PC-3 (cell line): ENCODE data around the gene ENTPD7. TPM values are rescaled to one million over a fixed set of nuclear protein-coding genes. Genes with fewer than 3 reads are reported as not detected.

Experiments
- ATAC-seq: fragments of 200-7000 bp; cut with Tn5 transposase; 2 replicates; pipeline ENCODE4 v1.9.1; 2020; ENCODE audit warnings: mild to moderate bottlenecking, moderate library complexity
- BruUV-seq: library from RNA; stranded (reverse); fragments of 400-500 nt; replicated peaks from 2 replicates; lab custom pipeline; 2021; lab: Mats Ljungman, UMichigan
- CTCF ChIA-PET: fragments of 300-600 bp; sonication (Branson Sonifier 250); formaldehyde crosslinking; loops from one replicate; lab custom pipeline; 2022; ENCODE audit warnings: antibody characterized with exemption; lab: Charles Lee
- POLR2A ChIA-PET: fragments of 300-600 bp; sonication (Branson Sonifier 250); formaldehyde crosslinking; loops from one replicate; lab custom pipeline; 2022; ENCODE audit warnings: antibody characterized with exemption; ENCODE audit not compliant: unreplicated experiment; lab: Charles Lee
- DNase-seq: peaks from one replicate; pipeline ENCODE4 v3.0.0-alpha.2; 2015
- H2AFZ ChIP-seq: fragments of 300-600 bp; sonication (generic); 2 replicates; pipeline ENCODE4 v1.6.0; 2016; ENCODE audit warnings: antibody characterized with exemption, low read length
- H3F3A ChIP-seq: fragments of 300-600 bp; sonication (generic); one replicate; pipeline ENCODE4 v1.6.0; 2017; ENCODE audit warnings: antibody characterized with exemption, low read length, control low read depth, mild to moderate bottlenecking; ENCODE audit not compliant: unreplicated experiment
- H3K27ac ChIP-seq: fragments of 300-600 bp; sonication (generic); 2 replicates; pipeline ENCODE4 v1.5.1; 2016; ENCODE audit warnings: mild to moderate bottlenecking, low read length
- H3K27me3 ChIP-seq: fragments of 300-600 bp; sonication (generic); 2 replicates; pipeline ENCODE4 v1.6.1; 2016; ENCODE audit warnings: low read length, mixed read lengths
- H3K36me3 ChIP-seq: fragments of 300-600 bp; sonication (generic); 2 replicates; pipeline ENCODE4 v1.6.1; 2016; ENCODE audit warnings: low read depth, mixed run types, low read length, mixed read lengths
- H3K4me1 ChIP-seq: fragments of 300-600 bp; sonication (generic); 2 replicates; pipeline ENCODE4 v1.5.1; 2016; ENCODE audit warnings: low read length; ENCODE audit not compliant: insufficient read depth
- H3K4me2 ChIP-seq: fragments of 300-600 bp; sonication (generic); 2 replicates; pipeline ENCODE4 v1.6.0; 2016; ENCODE audit warnings: low read length
- H3K4me3 ChIP-seq: fragments of 300-600 bp; sonication (generic); 2 replicates; pipeline ENCODE4 v1.5.1; 2016; ENCODE audit warnings: mild to moderate bottlenecking, low read length, mixed read lengths
- H3K79me2 ChIP-seq: fragments of 300-600 bp; sonication (generic); 2 replicates; pipeline ENCODE4 v1.6.1; 2017; ENCODE audit warnings: low read length, mixed read lengths
- H3K9ac ChIP-seq: fragments of 300-600 bp; sonication (generic); 2 replicates; pipeline ENCODE4 v1.6.0; 2016; ENCODE audit warnings: mild to moderate bottlenecking, low read length
- H3K9me2 ChIP-seq: fragments of 300-600 bp; sonication (generic); replicated peaks from 2 replicates; pipeline ENCODE4 v1.6.1; 2016; ENCODE audit warnings: mixed run types, low read length, mixed read lengths
- H3K9me3 ChIP-seq: fragments of 300-600 bp; sonication (generic); 2 replicates; pipeline ENCODE4 v1.6.1; 2016; ENCODE audit warnings: low read length, mixed read lengths
- H4K20me1 ChIP-seq: fragments of 300-600 bp; sonication (generic); 2 replicates; pipeline ENCODE4 v1.6.1; 2016; ENCODE audit warnings: low read length, mixed read lengths
- EZH2 ChIP-seq: fragments of 300-600 bp; sonication (generic); IDR thresholded peaks from one replicate; pipeline ENCODE4 v1.6.1; 2017; ENCODE audit warnings: antibody characterized with exemption, mild to moderate bottlenecking, low read length; ENCODE audit not compliant: unreplicated experiment
- EZH2phosphoT487 ChIP-seq: fragments of 300-600 bp; sonication (generic); IDR thresholded peaks from 2 replicates; pipeline ENCODE4 v1.6.1; 2018; ENCODE audit warnings: mild to moderate bottlenecking, antibody characterized with exemption, low read length, borderline replicate concordance
- intact Hi-C: fragments of 100-400 bp; cut with micrococcal nuclease; formaldehyde crosslinking; loops from 2 replicates; pipeline ENCODE4 v1.9.0; 2023
- total RNA-seq: library from RNA; depleted of rRNA; stranded (reverse); fragments of >200 nt; gene quantifications from 2 replicates; pipeline ENCODE4 v1.2.3, GENCODE V29; 2014
- TF ChIP-seq, protein P1 (sequence below): fragments of 300-600 bp; sonication (generic); conservative IDR thresholded peaks from 2 replicates; pipeline ENCODE4 v1.5.1; 2017; ENCODE audit warnings: antibody characterized with exemption, low read depth, mild to moderate bottlenecking, low read length

Gene ENTPD7
- total RNA-seq, 1 experiment from 2014 or later = 6.8 TPM

GRCh38 chr10:99676426-99676825, 17.1 kb downstream of the ENTPD7 start:
- H3K79me2 ChIP-seq = no peaks in the 10 kb centered on the region
- POLR2A ChIA-PET = no interaction called here
- DNase-seq (no peak), ATAC-seq (no peak)
- peaks cover under 1% of the 10 kb centered on the region; the same call in 1 of the 2 replicates for H3K4me1 ChIP-seq
- H3K4me3 ChIP-seq = no peak overlapping the region
- no TSS peak for BruUV-seq
- no peaks in the 10 kb centered on the region for H3K9me2 ChIP-seq
- peaks cover 10% of the 10 kb centered on the region; the same call in 1 of the 2 replicates for H3K36me3 ChIP-seq
- no peak overlapping the region for H3K9ac ChIP-seq
- CTCF ChIA-PET = no interaction called here
- H2AFZ ChIP-seq = no peak overlapping the region
- no peak overlapping the region for H3K27ac ChIP-seq
- intact Hi-C loops = no loop called here
- H3K4me2 ChIP-seq = no peak overlapping the region
- no peaks in the 10 kb centered on the region for H3K27me3 ChIP-seq
- H3K9me3 ChIP-seq = no peaks in the 10 kb centered on the region
- H3F3A ChIP-seq = no peaks in the 10 kb centered on the region
- TF ChIP-seq EZH2phosphoT487 = no peak
- no peak for TF ChIP-seq EZH2
- TF ChIP-seq, protein P1, sequence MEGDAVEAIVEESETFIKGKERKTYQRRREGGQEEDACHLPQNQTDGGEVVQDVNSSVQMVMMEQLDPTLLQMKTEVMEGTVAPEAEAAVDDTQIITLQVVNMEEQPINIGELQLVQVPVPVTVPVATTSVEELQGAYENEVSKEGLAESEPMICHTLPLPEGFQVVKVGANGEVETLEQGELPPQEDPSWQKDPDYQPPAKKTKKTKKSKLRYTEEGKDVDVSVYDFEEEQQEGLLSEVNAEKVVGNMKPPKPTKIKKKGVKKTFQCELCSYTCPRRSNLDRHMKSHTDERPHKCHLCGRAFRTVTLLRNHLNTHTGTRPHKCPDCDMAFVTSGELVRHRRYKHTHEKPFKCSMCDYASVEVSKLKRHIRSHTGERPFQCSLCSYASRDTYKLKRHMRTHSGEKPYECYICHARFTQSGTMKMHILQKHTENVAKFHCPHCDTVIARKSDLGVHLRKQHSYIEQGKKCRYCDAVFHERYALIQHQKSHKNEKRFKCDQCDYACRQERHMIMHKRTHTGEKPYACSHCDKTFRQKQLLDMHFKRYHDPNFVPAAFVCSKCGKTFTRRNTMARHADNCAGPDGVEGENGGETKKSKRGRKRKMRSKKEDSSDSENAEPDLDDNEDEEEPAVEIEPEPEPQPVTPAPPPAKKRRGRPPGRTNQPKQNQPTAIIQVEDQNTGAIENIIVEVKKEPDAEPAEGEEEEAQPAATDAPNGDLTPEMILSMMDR = no peak
- H4K20me1 ChIP-seq = no peaks in the 10 kb centered on the region

GRCh38 chr10:99676895-99677294, 17.6 kb downstream of the ENTPD7 start:
- H3K9me3 ChIP-seq = no peaks in the 10 kb centered on the region
- H3K27me3 ChIP-seq = no peaks in the 10 kb centered on the region
- ATAC-seq = no peak
- H3K79me2 ChIP-seq = no peaks in the 10 kb centered on the region
- no peak for TF ChIP-seq EZH2phosphoT487
- TF ChIP-seq, protein P1 = no peak
- no peak for TF ChIP-seq EZH2
- intact Hi-C loops = no loop called here
- no peak overlapping the region for H3K9ac ChIP-seq
- no peak overlapping the region for H2AFZ ChIP-seq
- ChIA-PET CTCF (no interaction called here), POLR2A (no interaction called here)
- H3K4me2 ChIP-seq = no peak overlapping the region
- peaks cover 10% of the 10 kb centered on the region; the same call in 1 of the 2 replicates for H3K36me3 ChIP-seq
- H3F3A ChIP-seq = no peaks in the 10 kb centered on the region
- no peaks in the 10 kb centered on the region for H4K20me1 ChIP-seq
- no TSS peak for BruUV-seq
- no peak for DNase-seq
- H3K4me1 ChIP-seq = peaks cover 5% of the 10 kb centered on the region
- H3K4me3 ChIP-seq = no peak overlapping the region
- no peak overlapping the region for H3K27ac ChIP-seq
- no peaks in the 10 kb centered on the region for H3K9me2 ChIP-seq

- POLR2A ChIA-PET = no interaction called here
- BruUV-seq = no TSS peak
- no peak for ATAC-seq
Measured at GRCh38 chr10:99678921-99679320, 19.6 kb downstream of the ENTPD7 start.

More at GRCh38 chr10:99678921-99679320, 19.6 kb downstream of the ENTPD7 start:
- TF ChIP-seq EZH2 = no peak
- TF ChIP-seq, protein P1 = no peak
- no peak for TF ChIP-seq EZH2phosphoT487
- Histone ChIP-seq H3K9me3 (no peaks in the 10 kb centered on the region), H3K27me3 (no peaks in the 10 kb centered on the region), H3K4me2 (no peak overlapping the region), H3K9ac (no peak overlapping the region), H3K4me1 (peaks cover 14% of the 10 kb centered on the region), H3K27ac (no peak overlapping the region), H3F3A (no peaks in the 10 kb centered on the region), H3K9me2 (no peaks in the 10 kb centered on the region), H3K79me2 (no peaks in the 10 kb centered on the region), H4K20me1 (no peaks in the 10 kb centered on the region), H3K4me3 (no peak overlapping the region), H2AFZ (no peak overlapping the region), H3K36me3 (peaks cover 10% of the 10 kb centered on the region; the same call in 1 of the 2 replicates)
- DNase-seq = no peak
- intact Hi-C loops = no loop called here
- CTCF ChIA-PET = no interaction called here
